Retinal pigment epithelial cell (primary cell): ENCODE measurements around the gene DCLRE1B.
A peak's percentile ranks its signal among the peaks of the same experiment; 100 is the strongest.

Experiments
- DNase-seq: peaks from one replicate; pipeline ENCODE4 v3.0.0-alpha.2; 2010; ENCODE audit warnings: low read depth
- H3K4me3 ChIP-seq: 2 replicates; pipeline ENCODE4 v1.5.1; 2011; ENCODE audit warnings: mild to moderate bottlenecking, low read length, control low read depth, moderate library complexity
- CTCF ChIP-seq: conservative IDR thresholded peaks from 2 replicates; pipeline ENCODE4 v1.5.1; 2011; ENCODE audit warnings: low read depth, low read length, control low read depth, inconsistent platforms

Gene DCLRE1B

GRCh38 chr1:113922957-113923356 is 17.8 kb downstream of the DCLRE1B start:
- DNase-seq: no peak
- no peak for TF ChIP-seq CTCF
- no peak overlapping the region for H3K4me3 ChIP-seq

GRCh38 chr1:113924473-113924872 is 19.3 kb downstream of the DCLRE1B start:
- H3K4me3 ChIP-seq: no peak overlapping the region
- TF ChIP-seq CTCF: no peak
- DNase-seq: no peak

GRCh38 chr1:113928187-113928930 is 23.2 kb downstream of the DCLRE1B start:
- no peak for DNase-seq
- TF ChIP-seq CTCF: no peak
- peak overlapping the region; percentile 81 for H3K4me3 ChIP-seq

- H3K4me3 ChIP-seq: peak within 1 kb of the TSS; percentile 81
- peak; percentile 49 for DNase-seq
- no peak for TF ChIP-seq CTCF
Observed at GRCh38 chr1:113928941-113929749, 24.0 kb downstream of the DCLRE1B start, which contains the start of gene HIPK1. TSS of gene HIPK1 (plus strand) at chr1:113929324.

- peak overlapping the region; percentile 81 for H3K4me3 ChIP-seq
- DNase-seq: no peak
Observed at GRCh38 chr1:113929750-113930498, 24.8 kb downstream of the DCLRE1B start.

GRCh38 chr1:113930499-113931161 is 25.5 kb downstream of the DCLRE1B start:
- no peak for DNase-seq
- peak overlapping the region; percentile 81 for H3K4me3 ChIP-seq
- TF ChIP-seq CTCF: no peak

More at GRCh38 chr1:113929750-113930498, 24.8 kb downstream of the DCLRE1B start:
- no peak for TF ChIP-seq CTCF
